HepG2 (cell line): ENCODE measurements around the gene COPS7A. TPM values are rescaled to one million over a fixed set of nuclear protein-coding genes. Genes with fewer than 3 reads are reported as not detected.

ENCODE experiments used
- ARID3A ChIP-seq: IDR thresholded peaks from 2 replicates; pipeline ENCODE4 v1.6.1; 2012; ENCODE audit warnings: low read depth, low read length, improper control_type of control experiment
- CREB3 ChIP-seq: sonication (generic); formaldehyde crosslinking; IDR thresholded peaks from 2 replicates; pipeline ENCODE4 v1.5.0; 2020; ENCODE audit warnings: missing genetic modification reagents
- GABPA ChIP-seq, 2 experiments: IDR thresholded peaks; 2 replicates each; pipeline ENCODE4 v1.6.1; 2011 to 2016; ENCODE audit warnings: low read depth in 2 of 2, low read length in 1 of 2, missing biosample characterization in 1 of 2, missing genetic modification characterization in 1 of 2
- GFI1 ChIP-seq: sonication (generic); formaldehyde crosslinking; IDR thresholded peaks from 2 replicates; pipeline ENCODE4 v1.5.0; 2020; ENCODE audit warnings: missing genetic modification reagents, mild to moderate bottlenecking, borderline replicate concordance
- GMEB1 ChIP-seq: sonication (generic); formaldehyde crosslinking; IDR thresholded peaks from 2 replicates; pipeline ENCODE4 v1.5.1; 2020; ENCODE audit warnings: missing genetic modification reagents, mild to moderate bottlenecking, borderline replicate concordance
- IKZF4 ChIP-seq: sonication (generic); formaldehyde crosslinking; IDR thresholded peaks from 2 replicates; pipeline ENCODE4 v1.5.1; 2020; ENCODE audit warnings: borderline replicate concordance, mild to moderate bottlenecking, low read depth, missing genetic modification reagents; ENCODE audit errors: not compliant biosample characterization
- JUND ChIP-seq: sonication (generic); formaldehyde crosslinking; IDR thresholded peaks from 2 replicates; pipeline ENCODE4 v1.8.0; 2022; ENCODE audit warnings: mild to moderate bottlenecking, missing genetic modification reagents
- KLF9 ChIP-seq: IDR thresholded peaks from 2 replicates; pipeline ENCODE4 v1.6.1; 2016; ENCODE audit warnings: low read depth
- NCOR1 ChIP-seq: fragments of 200-600 bp; sonication (generic); IDR thresholded peaks from 2 replicates; pipeline ENCODE4 v1.7.0; 2017; ENCODE audit warnings: antibody characterized with exemption, low read length, borderline replicate concordance
- NR0B2 ChIP-seq: sonication (generic); formaldehyde crosslinking; IDR thresholded peaks from 2 replicates; pipeline ENCODE4 v1.4.0; 2020; ENCODE audit warnings: mild to moderate bottlenecking, missing genetic modification reagents
- RXRB ChIP-seq: IDR thresholded peaks from 2 replicates; pipeline ENCODE4 v1.6.1; 2016; ENCODE audit warnings: borderline replicate concordance, missing genetic modification reagents, missing compliant biosample characterization
- SP4 ChIP-seq: sonication (generic); formaldehyde crosslinking; IDR thresholded peaks from 2 replicates; pipeline ENCODE4 v1.8.1; 2023; ENCODE audit warnings: mild to moderate bottlenecking, missing genetic modification reagents
- SP5 ChIP-seq: IDR thresholded peaks from 2 replicates; pipeline ENCODE4 v1.6.1; 2016; ENCODE audit warnings: low read depth, borderline replicate concordance
- TBX2 ChIP-seq: sonication (generic); formaldehyde crosslinking; IDR thresholded peaks from 2 replicates; pipeline ENCODE4 v1.5.0; 2020; ENCODE audit warnings: missing genetic modification reagents, mild to moderate bottlenecking, borderline replicate concordance
- THAP7 ChIP-seq: sonication (generic); formaldehyde crosslinking; IDR thresholded peaks from 2 replicates; pipeline ENCODE4 v1.8.1; 2023; ENCODE audit warnings: mild to moderate bottlenecking, missing genetic modification reagents
- ZBTB21 ChIP-seq: sonication (generic); formaldehyde crosslinking; IDR thresholded peaks from 2 replicates; pipeline ENCODE4 v1.4.0; 2020; ENCODE audit warnings: missing genetic modification reagents
- ZBTB43 ChIP-seq: sonication (generic); formaldehyde crosslinking; conservative IDR thresholded peaks from 2 replicates; pipeline ENCODE4 v1.4.0; 2020; ENCODE audit warnings: missing genetic modification reagents
- ZBTB8A ChIP-seq: sonication (generic); formaldehyde crosslinking; IDR thresholded peaks from 2 replicates; pipeline ENCODE4 v1.4.0; 2020; ENCODE audit warnings: mild to moderate bottlenecking, low read depth, missing genetic modification reagents, borderline replicate concordance
- ZNF160 ChIP-seq: sonication (generic); formaldehyde crosslinking; IDR thresholded peaks from 2 replicates; pipeline ENCODE4 v1.8.0; 2022; ENCODE audit warnings: mild to moderate bottlenecking, inconsistent platforms, missing genetic modification reagents
- ZNF207 ChIP-seq: fragments of 450-650 bp; IDR thresholded peaks from 2 replicates; pipeline ENCODE4 v1.6.1; 2016; ENCODE audit warnings: antibody characterized with exemption, borderline replicate concordance
- ZNF674 ChIP-seq: sonication (generic); formaldehyde crosslinking; IDR thresholded peaks from 2 replicates; pipeline ENCODE4 v1.5.0; 2020; ENCODE audit warnings: low read depth, mild to moderate bottlenecking, missing genetic modification reagents
- polyA plus RNA-seq, 8 experiments: library from polyadenylated mRNA; depleted of rRNA in 3 of 8; stranded (reverse) in 7 of 8; unstranded in 1 of 8; fragments of >200 nt; fragmentation: Illumina TruSeq in 4 of 8; extraction: Trizol in 4 of 8; gene quantifications; 2 replicates each; pipeline versions ENCODE4 v1.2.1 to v1.2.3, GENCODE V29; 2011 to 2016; ENCODE audit warnings: low read depth in 4 of 8, missing spikeins in 1 of 8, mixed read lengths in 1 of 8; ENCODE audit not compliant: insufficient read depth in 1 of 8
- total RNA-seq, 5 experiments: library from RNA; depleted of rRNA; stranded (reverse); fragments of >200 nt; fragmentation: Illumina TruSeq; extraction: Trizol; gene quantifications; 2 replicates each; pipeline ENCODE4 v1.2.3, GENCODE V29; 2016; ENCODE audit warnings: low read depth in 1 of 5

The COPS7A gene
- total and polyA plus RNA-seq, 2 of the 13 experiments (the other 11 are each of a cell fraction or from before 2014, with no cell fraction given) = 40.0 to 73.6 TPM

GRCh38 chr12:6752921-6753771, 29.3 kb downstream of the COPS7A start, which contains the start of gene MLF2 (continued):
- TF ChIP-seq CREB3 (CRISPR knock-in tag) (peak; percentile 58; the same call in 1 of the 2 replicates), JUND (CRISPR knock-in tag) (peak; percentile 8; the same call in 1 of the 2 replicates), ZBTB43 (no peak), GFI1 (0 out of 2 replicates have a peak, but pooled peaks have one; percentile 35), SP5 (CRISPR knock-in tag) (peak; percentile 68; the same call in 1 of the 2 replicates), SP4 (peak; percentile 94), NR0B2 (CRISPR knock-in tag) (peak; percentile 65; the same call in 1 of the 2 replicates), KLF9 (CRISPR knock-in tag) (0 out of 2 replicates have a peak, but pooled peaks have one; percentile 75), ZNF160 (CRISPR knock-in tag) (no peak), RXRB (CRISPR knock-in tag) (peak; percentile 25), GABPA (IDR thresholded peaks at IDR 0.05; ENCODE audit: low read depth, low read length) (peak; percentile 71), GABPA (CRISPR knock-in tag; IDR thresholded peaks at IDR 0.05; ENCODE audit: low read depth) (peak; percentile 85), TBX2 (CRISPR knock-in tag) (peak; percentile 88), ZBTB21 (peak; percentile 48), ZNF207 (no peak), NCOR1 (peak; percentile 17; the same call in 1 of the 2 replicates), ZBTB8A (CRISPR knock-in tag) (peak; percentile 46; the same call in 1 of the 2 replicates), ZNF674 (CRISPR knock-in tag) (no peak; the same call in 1 of the 2 replicates), THAP7 (CRISPR knock-in tag) (peak; percentile 82; the same call in 1 of the 2 replicates), IKZF4 (CRISPR knock-in tag) (peak; percentile 79), ARID3A (no peak), GMEB1 (CRISPR knock-in tag) (peak; percentile 73)
